IPS DF 6.9 (cell line): ENCODE measurements around the gene WWOX.

Experiments used
- DNase-seq: peaks from one replicate; pipeline ENCODE4 v3.0.0-alpha.2; 2013; ENCODE audit warnings: low read depth, low spot score
- H3K27ac ChIP-seq: one replicate; pipeline ENCODE4 v1.5.1; 2013; ENCODE audit warnings: low read length, control low read depth
- H3K27me3 ChIP-seq: 2 replicates; pipeline ENCODE4 v1.6.1; 2013; ENCODE audit warnings: mild to moderate bottlenecking, low read length; ENCODE audit not compliant: control insufficient read depth, insufficient read depth
- H3K36me3 ChIP-seq: 2 replicates; pipeline ENCODE4 v1.6.1; 2013; ENCODE audit warnings: low read length; ENCODE audit not compliant: control insufficient read depth, insufficient read depth
- H3K4me1 ChIP-seq: 2 replicates; pipeline ENCODE4 v1.6.1; 2013; ENCODE audit warnings: low read length; ENCODE audit not compliant: control insufficient read depth, insufficient read depth
- H3K4me3 ChIP-seq: 2 replicates; pipeline ENCODE4 v1.5.1; 2013; ENCODE audit warnings: mild to moderate bottlenecking, low read length
- H3K9me3 ChIP-seq: 2 replicates; pipeline ENCODE4 v1.6.1; 2013; ENCODE audit warnings: low read length, inconsistent platforms; ENCODE audit not compliant: control insufficient read depth, insufficient read depth
- WGBS: extraction: QIAGEN DNeasy Blood & Tissue Kit; methylation state at CpG from one replicate; pipeline ENCODE4 v1.1.7; 2013; ENCODE audit warnings: mixed read lengths, missing lambda C conversion rate; ENCODE audit not compliant: insufficient read length, insufficient coverage; 5-methylcytosine and 5-hydroxymethylcytosine counted together

Gene WWOX

DNA sequence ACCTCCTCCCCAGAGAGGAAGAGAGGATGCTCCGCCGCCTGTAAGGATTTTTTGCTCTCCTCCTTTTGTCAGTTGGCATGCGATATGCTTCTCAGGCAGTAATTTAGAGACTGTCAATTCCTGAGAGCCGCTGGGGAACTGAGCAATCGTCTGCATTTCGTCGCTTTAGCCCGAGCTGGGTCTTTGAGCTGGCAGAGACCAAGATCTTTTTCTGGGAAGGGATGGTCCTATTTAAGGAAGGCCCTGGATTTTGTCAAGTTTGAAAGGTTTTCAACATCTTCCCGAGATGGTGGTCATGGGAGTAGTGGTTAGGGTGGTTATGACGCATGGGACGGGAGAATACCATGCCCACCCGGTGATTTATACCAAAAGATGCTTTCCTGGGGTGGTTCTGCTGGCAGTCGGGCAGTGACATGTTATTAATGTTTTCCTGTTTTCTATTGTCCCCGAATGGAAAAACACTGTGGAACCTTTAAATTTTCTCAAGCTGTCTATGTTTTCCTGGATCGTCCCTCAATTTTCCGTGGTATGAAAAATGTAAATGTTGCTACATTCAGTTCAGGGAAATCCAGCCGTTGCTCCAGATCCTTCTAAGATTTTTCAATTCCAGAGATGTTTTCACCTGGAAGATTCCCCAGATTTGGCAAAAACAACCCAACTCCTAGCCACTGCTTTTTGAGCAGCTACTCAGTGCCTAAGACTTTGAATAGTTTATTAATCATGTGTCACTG lies 914.6 kb downstream of the WWOX start:
- no peak overlapping the region for H3K4me3 ChIP-seq
- WGBS: no CpG with 5 or more reads among the region's 17 CpGs
- DNase-seq: no peak
- no peaks in the 10 kb centered on the region for H3K9me3 ChIP-seq
- H3K27me3 ChIP-seq: no peaks in the 10 kb centered on the region
- H3K36me3 ChIP-seq: no peaks in the 10 kb centered on the region
- H3K4me1 ChIP-seq: no peaks in the 10 kb centered on the region
- H3K27ac ChIP-seq: no peak overlapping the region

DNA sequence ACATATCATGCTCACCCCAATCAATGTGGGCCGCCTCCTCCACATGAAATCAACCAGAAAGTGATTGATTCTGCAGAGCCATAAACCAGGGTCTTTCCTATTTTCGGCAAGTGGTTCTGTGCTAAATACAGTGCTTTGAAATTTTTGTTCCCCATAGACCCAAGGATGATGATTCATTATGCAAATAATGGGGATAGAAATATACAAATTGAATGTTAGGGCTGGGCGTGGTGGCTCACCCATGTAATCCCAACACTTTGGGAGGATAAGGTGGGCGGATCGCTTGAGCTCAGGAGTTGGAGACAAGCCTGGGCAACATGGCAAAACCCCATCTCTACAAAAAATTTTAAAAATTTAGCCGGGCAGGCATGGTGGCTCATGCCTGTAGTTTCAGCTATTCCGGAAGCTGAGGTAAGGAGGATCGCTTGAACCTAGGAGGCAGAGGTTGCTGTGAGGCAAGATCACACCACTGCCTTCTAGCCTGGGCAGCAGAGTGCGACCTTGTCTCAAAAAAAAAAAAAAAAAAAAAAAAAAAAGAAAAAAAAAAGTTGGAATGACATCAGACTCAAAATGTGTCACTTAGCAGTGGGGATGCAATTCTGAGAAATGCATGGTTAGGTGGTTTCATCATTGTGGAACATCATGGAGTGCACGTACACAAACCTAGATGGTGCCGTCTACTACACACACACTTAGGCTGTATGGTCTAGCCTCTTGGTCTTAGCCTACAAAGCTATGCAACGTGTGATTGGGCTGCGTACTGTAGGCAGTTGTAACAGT lies 919.4 kb downstream of the WWOX start:
- WGBS: no CpG with 5 or more reads among the region's 13 CpGs
- no peaks in the 10 kb centered on the region for H3K4me1 ChIP-seq
- H3K27ac ChIP-seq: no peak overlapping the region
- no peaks in the 10 kb centered on the region for H3K9me3 ChIP-seq
- no peak for DNase-seq
- no peaks in the 10 kb centered on the region for H3K27me3 ChIP-seq
- no peaks in the 10 kb centered on the region for H3K36me3 ChIP-seq
- no peak overlapping the region for H3K4me3 ChIP-seq

DNA sequence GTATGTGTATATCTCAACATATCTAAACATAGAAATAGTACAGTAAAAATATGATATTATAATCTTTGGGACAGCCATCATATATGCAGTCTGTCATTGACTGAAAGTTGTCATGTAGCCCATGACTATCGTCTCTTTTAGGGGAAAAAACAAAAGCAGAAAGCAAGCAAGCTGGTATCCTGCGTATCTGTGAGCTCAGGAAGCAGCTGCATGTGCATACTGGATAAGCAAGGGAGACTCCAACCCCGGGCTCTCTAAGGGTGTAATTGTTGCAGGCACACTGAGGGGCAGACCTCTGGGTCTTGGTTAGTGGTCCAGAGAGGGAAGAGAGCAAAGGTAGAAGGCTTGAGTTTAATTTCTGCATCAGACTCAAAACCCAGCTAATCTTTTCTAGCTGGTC lies 920.0 kb downstream of the WWOX start:
- Histone ChIP-seq H3K27me3 (no peaks in the 10 kb centered on the region), H3K9me3 (no peaks in the 10 kb centered on the region), H3K4me3 (no peak overlapping the region), H3K36me3 (no peaks in the 10 kb centered on the region), H3K4me1 (no peaks in the 10 kb centered on the region), H3K27ac (no peak overlapping the region)
- no peak for DNase-seq
- no CpG with 5 or more reads among the region's 3 CpGs for WGBS

DNA sequence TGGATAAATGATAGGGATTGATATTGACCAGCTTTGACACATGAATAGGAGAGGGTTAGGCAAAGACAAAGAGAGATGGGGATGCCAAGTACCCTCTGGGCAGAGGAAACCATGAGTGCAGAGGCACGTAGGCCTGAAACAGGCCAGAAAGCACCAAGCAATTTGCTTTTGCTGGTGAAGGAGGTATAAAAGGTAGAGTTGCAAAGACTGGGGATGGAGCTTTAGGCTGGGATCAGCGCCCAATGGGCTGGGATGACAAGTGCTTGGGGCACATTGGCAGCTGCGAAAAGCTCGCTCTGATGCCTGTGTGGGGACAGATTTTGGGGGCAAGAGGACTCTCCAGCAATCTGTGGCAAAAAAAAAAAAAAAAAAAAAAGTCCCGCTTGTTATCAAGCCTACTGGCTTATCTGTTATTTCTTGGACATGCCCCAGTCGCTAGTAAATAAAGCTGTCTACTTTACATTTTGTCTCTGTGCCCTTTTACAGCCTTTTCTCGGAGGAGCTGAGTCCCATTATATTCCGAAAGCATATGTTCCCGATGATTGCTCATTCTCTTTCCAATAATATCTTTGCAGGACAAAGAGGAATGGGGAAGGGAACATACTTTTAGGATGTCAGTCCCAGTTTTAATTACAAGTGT lies 922.7 kb downstream of the WWOX start:
- DNase-seq: no peak
- Histone ChIP-seq H3K27me3 (no peaks in the 10 kb centered on the region), H3K27ac (no peak overlapping the region), H3K4me1 (no peaks in the 10 kb centered on the region), H3K9me3 (no peaks in the 10 kb centered on the region), H3K4me3 (no peak overlapping the region), H3K36me3 (no peaks in the 10 kb centered on the region)
- WGBS: no CpG with 5 or more reads among the region's 9 CpGs

DNA sequence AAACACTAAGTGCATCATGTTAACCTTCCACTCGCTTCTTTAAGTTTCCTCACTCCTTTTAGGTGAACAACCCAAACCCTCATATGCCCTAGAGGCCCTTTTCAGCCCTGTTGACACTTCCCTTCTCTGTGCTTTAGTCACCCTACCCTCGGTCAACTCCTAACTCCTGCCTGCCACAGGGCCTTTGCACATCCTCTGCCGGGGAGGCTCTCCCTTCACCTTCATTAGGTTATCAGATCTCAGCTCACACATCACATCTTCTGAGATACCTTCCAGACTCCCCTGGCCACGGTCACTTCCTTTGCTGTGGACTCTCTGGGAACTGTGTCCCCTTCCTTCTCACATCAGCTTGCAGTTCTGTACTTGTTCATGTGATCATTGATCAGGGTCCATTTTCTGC lies 926.7 kb downstream of the WWOX start:
- H3K9me3 ChIP-seq: no peaks in the 10 kb centered on the region
- H3K27me3 ChIP-seq: no peaks in the 10 kb centered on the region
- no peak overlapping the region for H3K27ac ChIP-seq
- no peaks in the 10 kb centered on the region for H3K4me1 ChIP-seq
- H3K4me3 ChIP-seq: no peak overlapping the region
- H3K36me3 ChIP-seq: no peaks in the 10 kb centered on the region
- no peak for DNase-seq
- no CpG with 5 or more reads among the region's 4 CpGs for WGBS

DNA sequence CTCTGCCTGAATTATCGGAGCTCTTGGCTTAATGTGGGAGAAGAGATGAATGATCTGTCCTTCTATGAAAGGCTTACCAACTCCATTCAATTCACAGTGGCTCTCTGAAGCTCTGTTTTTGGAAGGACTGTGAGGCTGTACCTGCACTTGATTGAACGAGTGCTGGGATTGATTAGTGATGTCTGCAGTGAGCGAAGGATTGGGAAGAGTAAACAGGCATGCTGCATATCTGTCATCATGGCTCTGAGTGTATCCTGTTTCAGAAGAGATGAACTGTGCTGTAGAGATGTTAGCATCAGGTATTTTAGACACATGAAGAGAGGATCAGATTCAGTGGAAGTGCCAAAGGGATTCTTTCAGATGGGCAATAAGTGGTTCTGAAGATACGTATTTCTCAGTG lies 937.1 kb downstream of the WWOX start:
- Histone ChIP-seq H3K36me3 (no peaks in the 10 kb centered on the region), H3K27me3 (no peaks in the 10 kb centered on the region), H3K9me3 (no peaks in the 10 kb centered on the region), H3K4me1 (no peaks in the 10 kb centered on the region), H3K27ac (no peak overlapping the region), H3K4me3 (no peak overlapping the region)
- no peak for DNase-seq
- WGBS: no CpG with 5 or more reads among the region's 4 CpGs

DNA sequence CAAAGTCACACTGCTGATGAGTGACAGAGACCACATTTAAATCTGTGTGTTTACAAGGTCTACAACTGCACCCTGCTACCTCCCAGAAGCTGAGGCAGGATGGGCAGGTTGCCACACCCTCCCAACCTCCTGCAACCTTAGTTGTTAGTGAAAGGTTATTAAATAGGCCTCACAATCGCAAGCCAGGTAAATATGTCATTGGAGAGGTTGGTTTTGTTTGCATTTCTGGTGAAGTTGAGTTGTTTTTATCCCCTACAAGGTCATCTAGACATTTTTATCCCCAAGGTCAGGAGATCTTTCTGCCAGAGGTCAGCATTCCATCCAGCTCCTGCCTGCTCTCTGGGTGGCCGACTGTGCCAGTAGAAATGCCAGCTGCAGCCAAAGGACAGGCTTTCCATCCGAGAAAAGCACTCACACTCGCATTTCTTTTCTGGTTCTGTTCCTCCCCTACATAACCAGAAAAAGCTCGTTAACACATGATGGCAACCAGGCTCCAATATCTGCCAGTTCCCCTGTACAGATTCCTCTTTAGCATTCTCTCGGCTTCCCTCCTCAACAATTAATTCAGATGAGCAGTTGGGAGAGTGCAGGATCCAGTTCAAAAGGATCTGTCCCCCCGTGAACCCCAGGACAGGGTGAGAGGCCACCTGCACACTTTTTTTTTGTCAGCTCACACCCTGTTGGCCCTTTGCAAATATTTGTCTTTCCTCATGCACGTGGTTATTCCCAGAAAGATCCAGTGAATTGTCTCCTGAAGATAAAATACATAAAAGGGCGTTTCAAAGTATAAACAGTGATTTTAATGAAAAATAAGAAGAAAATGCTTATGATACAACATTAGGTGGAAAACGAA lies 938.3 kb downstream of the WWOX start:
- Histone ChIP-seq H3K27ac (no peak overlapping the region), H3K4me3 (no peak overlapping the region), H3K27me3 (no peaks in the 10 kb centered on the region), H3K9me3 (no peaks in the 10 kb centered on the region), H3K36me3 (no peaks in the 10 kb centered on the region), H3K4me1 (no peaks in the 10 kb centered on the region)
- DNase-seq: no peak
- WGBS: no CpG with 5 or more reads among the region's 10 CpGs

DNA sequence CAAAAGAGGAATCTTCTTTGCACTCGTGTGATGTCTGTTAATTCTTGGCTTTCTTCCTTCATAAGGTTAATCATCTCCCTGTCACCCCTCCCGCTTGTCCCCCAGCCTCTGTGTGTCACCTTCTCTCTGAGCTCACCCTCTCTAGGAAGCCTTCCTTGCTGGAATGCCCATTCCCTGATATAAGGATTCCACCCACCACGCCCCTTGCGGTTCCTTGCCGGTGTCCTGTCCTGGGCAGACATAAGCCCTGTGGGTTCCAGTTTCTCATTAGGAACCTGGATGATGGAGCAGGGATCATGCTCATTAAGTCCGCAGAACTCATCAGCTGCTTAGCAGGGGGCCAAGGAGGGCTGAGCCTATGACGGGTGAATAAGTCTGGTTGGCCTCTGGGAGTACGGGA lies 941.8 kb downstream of the WWOX start:
- no CpG with 5 or more reads among the region's 8 CpGs for WGBS
- no peak overlapping the region for H3K4me3 ChIP-seq
- no peak for DNase-seq
- no peak overlapping the region for H3K27ac ChIP-seq
- no peaks in the 10 kb centered on the region for H3K27me3 ChIP-seq
- H3K4me1 ChIP-seq: no peaks in the 10 kb centered on the region
- no peaks in the 10 kb centered on the region for H3K9me3 ChIP-seq
- no peaks in the 10 kb centered on the region for H3K36me3 ChIP-seq

DNA sequence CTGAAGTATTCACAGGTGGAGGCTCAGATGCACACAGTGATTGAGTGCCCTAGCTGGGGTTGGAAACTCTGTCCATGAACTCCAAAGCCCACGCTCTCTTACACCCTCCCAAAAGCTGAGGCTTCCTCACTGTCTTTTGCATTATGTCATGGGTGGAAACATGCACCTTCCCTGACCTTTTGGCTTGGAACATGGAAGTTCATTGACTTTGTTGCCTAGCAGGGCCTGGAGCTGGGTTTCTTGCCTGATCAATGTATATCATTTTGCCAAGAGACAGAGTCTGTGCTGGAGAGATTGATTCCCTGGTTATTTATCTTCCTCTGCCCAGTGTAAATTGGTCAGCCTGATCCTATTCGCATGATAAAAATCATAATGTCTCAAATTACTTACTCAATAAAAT lies 942.7 kb downstream of the WWOX start:
- no peak for DNase-seq
- no CpG with 5 or more reads among the region's 2 CpGs for WGBS
- H3K4me3 ChIP-seq: no peak overlapping the region
- H3K27ac ChIP-seq: no peak overlapping the region
- H3K27me3 ChIP-seq: no peaks in the 10 kb centered on the region
- no peaks in the 10 kb centered on the region for H3K9me3 ChIP-seq
- H3K4me1 ChIP-seq: no peaks in the 10 kb centered on the region
- no peaks in the 10 kb centered on the region for H3K36me3 ChIP-seq

DNA sequence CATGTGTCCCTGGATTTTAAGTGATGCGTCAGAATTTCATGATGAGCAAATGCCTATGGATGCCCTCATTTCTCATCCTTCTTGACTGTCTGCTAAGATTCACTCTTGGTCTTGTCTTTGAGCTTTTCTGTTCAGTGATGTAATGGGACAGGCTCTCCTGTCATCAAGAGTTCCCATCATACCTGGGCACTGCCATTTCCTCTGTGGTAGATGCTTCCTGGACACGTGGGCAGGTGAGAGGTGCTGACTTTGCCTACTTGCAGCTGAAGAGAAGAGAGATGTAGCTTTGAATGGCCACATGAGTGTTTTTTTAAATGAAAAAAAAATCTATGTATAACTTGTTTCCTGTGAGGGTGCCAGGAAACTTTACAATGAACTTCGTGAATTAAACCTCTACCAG lies 943.4 kb downstream of the WWOX start:
- H3K9me3 ChIP-seq: no peaks in the 10 kb centered on the region
- no peaks in the 10 kb centered on the region for H3K4me1 ChIP-seq
- H3K27me3 ChIP-seq: no peaks in the 10 kb centered on the region
- H3K27ac ChIP-seq: no peak overlapping the region
- no CpG with 5 or more reads among the region's 3 CpGs for WGBS
- no peak overlapping the region for H3K4me3 ChIP-seq
- DNase-seq: no peak
- H3K36me3 ChIP-seq: no peaks in the 10 kb centered on the region
